NCI-H345 treated with DMSO at 0.1 percent for 48 hours (cell line): ENCODE data around the gene ZSCAN10.
"Not testable (repeated sequence)": the region's sequence is repeated elsewhere in the genome, so short reads cannot be mapped to it uniquely, and the experiment has no call there.

Experiments
- DNase-seq: peaks from one replicate; lab custom pipeline; 2025; ENCODE audit not compliant: unreplicated experiment; lab: John Stamatoyannopoulos, UW

Gene ZSCAN10

GRCh38 chr16:3098459-3099394, at the start of gene ZSCAN10:
ZSCAN10 (minus strand) TSS chr16:3099294; CDS start chr16:3092937, 6,357 bp downstream.
- no peak for DNase-seq

GRCh38 chr16:3148256-3149192, 49.4 kb upstream of the ZSCAN10 start:
- DNase-seq = no peak

GRCh38 chr16:3147757-3148104, 48.6 kb upstream of the ZSCAN10 start:
- DNase-seq = no peak

- no peak for DNase-seq
Observed at GRCh38 chr16:3147046-3147756, 48.1 kb upstream of the ZSCAN10 start.

- no peak for DNase-seq
Observed at GRCh38 chr16:3145660-3146059, 46.6 kb upstream of the ZSCAN10 start.

GRCh38 chr16:3145151-3145550, 46.1 kb upstream of the ZSCAN10 start:
- no peak for DNase-seq

GRCh38 chr16:3144321-3144983, 45.4 kb upstream of the ZSCAN10 start:
- no peak for DNase-seq

- DNase-seq = no peak
Observed at GRCh38 chr16:3143598-3144320, 44.7 kb upstream of the ZSCAN10 start.

- DNase-seq = no peak
Observed at GRCh38 chr16:3143189-3143588, 44.1 kb upstream of the ZSCAN10 start.

GRCh38 chr16:3142770-3143169, 43.7 kb upstream of the ZSCAN10 start:
- no peak for DNase-seq

GRCh38 chr16:3142327-3142726, 43.2 kb upstream of the ZSCAN10 start:
- no peak for DNase-seq

- DNase-seq = no peak
Observed at GRCh38 chr16:3141781-3142311, 42.8 kb upstream of the ZSCAN10 start.

- DNase-seq = no peak
Observed at GRCh38 chr16:3140603-3141427, 41.7 kb upstream of the ZSCAN10 start.

GRCh38 chr16:3139561-3139960, 40.5 kb upstream of the ZSCAN10 start:
- DNase-seq = not testable (repeated sequence)

GRCh38 chr16:3138823-3139426, 39.8 kb upstream of the ZSCAN10 start:
- no peak for DNase-seq

- no peak for DNase-seq
Observed at GRCh38 chr16:3138342-3138741, 39.2 kb upstream of the ZSCAN10 start.

- DNase-seq = no peak
Observed at GRCh38 chr16:3137267-3137666, 38.2 kb upstream of the ZSCAN10 start.

GRCh38 chr16:3135126-3135715, 36.1 kb upstream of the ZSCAN10 start:
- no peak for DNase-seq
